WTC11 (cell line): Measurements from ENCODE around the gene RASAL2. TPM values are rescaled to one million over a fixed set of nuclear protein-coding genes. Genes with fewer than 3 reads are reported as not detected.

Experiments
- ATAC-seq: fragments of 200-7000 bp; cut with Tn5 transposase; 2 replicates; pipeline ENCODE4 v1.10.0; 2021; ENCODE audit warnings: mild to moderate bottlenecking, moderate library complexity
- CTCF ChIA-PET: fragments of 300-600 bp; sonication (Branson Sonifier 250); formaldehyde crosslinking; loops from one replicate; lab custom pipeline; 2021; ENCODE audit warnings: antibody characterized with exemption; lab: Charles Lee
- POLR2A ChIA-PET: fragments of 350-600 bp; sonication (Branson Sonifier 250); formaldehyde crosslinking; loops from one replicate; lab custom pipeline; 2021; ENCODE audit warnings: antibody characterized with exemption; lab: Charles Lee
- DNase-seq: peaks from one replicate; pipeline ENCODE4 v3.0.0; 2021; ENCODE audit warnings: low spot score
- H3K27ac Mint-ChIP-seq: 2 replicates; pipeline ENCODE4 v1.8.0; 2021; ENCODE audit warnings: mixed read lengths
- H3K27me3 Mint-ChIP-seq: 2 replicates; pipeline ENCODE4 v1.8.0; 2021; ENCODE audit warnings: low read depth, mild to moderate bottlenecking, moderate library complexity, mixed read lengths
- H3K36me3 Mint-ChIP-seq: 2 replicates; pipeline ENCODE4 v1.8.0; 2021; ENCODE audit warnings: mixed read lengths
- H3K4me1 Mint-ChIP-seq: 2 replicates; pipeline ENCODE4 v1.8.0; 2022; ENCODE audit warnings: mixed read lengths
- H3K4me3 Mint-ChIP-seq: 2 replicates; pipeline ENCODE4 v1.8.0; 2021; ENCODE audit warnings: mild to moderate bottlenecking, moderate library complexity, mixed read lengths
- H3K9me3 Mint-ChIP-seq: 2 replicates; pipeline ENCODE4 v1.8.0; 2021; ENCODE audit warnings: mixed read lengths
- CREM ChIP-seq: sonication (generic); formaldehyde crosslinking; IDR thresholded peaks from 2 replicates; pipeline ENCODE4 v1.8.1; 2022; ENCODE audit warnings: mild to moderate bottlenecking, missing genetic modification reagents, moderate library complexity
- CTCF ChIP-seq: fragments of 200-600 bp; IDR thresholded peaks from 2 replicates; pipeline ENCODE4 v1.8.0; 2022; ENCODE audit warnings: antibody characterized with exemption
- E2F4 ChIP-seq: sonication (generic); formaldehyde crosslinking; IDR thresholded peaks from 2 replicates; pipeline ENCODE4 v1.8.1; 2022; ENCODE audit warnings: low read depth, mild to moderate bottlenecking, moderate library complexity, missing genetic modification reagents, borderline replicate concordance
- EMX1 ChIP-seq: fragments of 250-450 bp; sonication (Bioruptor Pico); IDR thresholded peaks from 2 replicates; pipeline ENCODE4 v1.8.0; 2021; ENCODE audit warnings: mild to moderate bottlenecking
- FOXK1 ChIP-seq: sonication (generic); formaldehyde crosslinking; IDR thresholded peaks from 2 replicates; pipeline ENCODE4 v1.8.0; 2022; ENCODE audit warnings: mild to moderate bottlenecking, moderate library complexity, missing genetic modification reagents
- HMGA2 ChIP-seq: fragments of 250-450 bp; sonication (Bioruptor Pico); IDR thresholded peaks from 2 replicates; pipeline ENCODE4 v1.4.0; 2021; ENCODE audit warnings: mild to moderate bottlenecking, moderate library complexity
- MLX ChIP-seq: sonication (generic); formaldehyde crosslinking; IDR thresholded peaks from 2 replicates; pipeline ENCODE4 v1.8.1; 2023; ENCODE audit warnings: mild to moderate bottlenecking, missing genetic modification reagents, moderate library complexity
- MYBL2 ChIP-seq: sonication (generic); formaldehyde crosslinking; IDR thresholded peaks from 2 replicates; pipeline ENCODE4 v1.8.1; 2023; ENCODE audit warnings: mild to moderate bottlenecking, moderate library complexity, missing genetic modification reagents
- NFATC4 ChIP-seq: fragments of 250-450 bp; sonication (Bioruptor Pico); IDR thresholded peaks from 2 replicates; pipeline ENCODE4 v1.9.0; 2021; ENCODE audit warnings: mild to moderate bottlenecking
- SMAD3 ChIP-seq: sonication (generic); formaldehyde crosslinking; IDR thresholded peaks from 2 replicates; pipeline ENCODE4 v1.8.0; 2022; ENCODE audit warnings: missing genetic modification reagents, mild to moderate bottlenecking, borderline replicate concordance
- TCF7 ChIP-seq: sonication (generic); formaldehyde crosslinking; IDR thresholded peaks from 2 replicates; pipeline ENCODE4 v1.8.0; 2022; ENCODE audit warnings: mild to moderate bottlenecking, low read depth, missing genetic modification reagents, moderate library complexity
- TEAD1 ChIP-seq: sonication (generic); formaldehyde crosslinking; IDR thresholded peaks from 2 replicates; pipeline ENCODE4 v1.8.0; 2022; ENCODE audit warnings: mild to moderate bottlenecking, missing genetic modification reagents
- ZMAT4 ChIP-seq: fragments of 250-450 bp; sonication (Bioruptor Pico); IDR thresholded peaks from 2 replicates; pipeline ENCODE4 v1.9.0; 2021; ENCODE audit warnings: mild to moderate bottlenecking
- ZNF138 ChIP-seq: sonication (generic); formaldehyde crosslinking; conservative IDR thresholded peaks from 2 replicates; pipeline ENCODE4 v1.8.1; 2022; ENCODE audit warnings: mild to moderate bottlenecking, moderate library complexity, missing genetic modification reagents
- ZNF671 ChIP-seq: fragments of 250-450 bp; sonication (Bioruptor Pico); IDR thresholded peaks from 2 replicates; pipeline ENCODE4 v1.8.0; 2021; ENCODE audit warnings: mild to moderate bottlenecking
- total RNA-seq: library from RNA; stranded (reverse); gene quantifications from 3 replicates; pipeline ENCODE4 v1.2.3, GENCODE V29; 2021
- TF ChIP-seq, protein P1 (sequence below): sonication (generic); formaldehyde crosslinking; IDR thresholded peaks from 2 replicates; pipeline ENCODE4 v1.8.1; 2023; ENCODE audit warnings: mild to moderate bottlenecking, moderate library complexity, missing genetic modification reagents
- TF ChIP-seq, protein P2 (sequence below): fragments of 250-450 bp; sonication (Bioruptor Pico); IDR thresholded peaks from 2 replicates; pipeline ENCODE4 v1.8.0; 2021; ENCODE audit warnings: mild to moderate bottlenecking
- TF ChIP-seq, protein P3 (sequence below): sonication (generic); formaldehyde crosslinking; IDR thresholded peaks from 2 replicates; pipeline ENCODE4 v1.8.0; 2022; ENCODE audit warnings: mild to moderate bottlenecking, missing genetic modification reagents
- TF ChIP-seq, protein P4 (sequence below): sonication (generic); formaldehyde crosslinking; IDR thresholded peaks from 2 replicates; pipeline ENCODE4 v1.8.1; 2023; ENCODE audit warnings: mild to moderate bottlenecking, missing genetic modification reagents

RASAL2 gene
- total RNA-seq, 1 experiment from 2014 or later = 29.5 TPM

GRCh38 chr1:178485541-178485981 lies 391.7 kb downstream of the RASAL2 start (continued):
- TF ChIP-seq, protein P1, sequence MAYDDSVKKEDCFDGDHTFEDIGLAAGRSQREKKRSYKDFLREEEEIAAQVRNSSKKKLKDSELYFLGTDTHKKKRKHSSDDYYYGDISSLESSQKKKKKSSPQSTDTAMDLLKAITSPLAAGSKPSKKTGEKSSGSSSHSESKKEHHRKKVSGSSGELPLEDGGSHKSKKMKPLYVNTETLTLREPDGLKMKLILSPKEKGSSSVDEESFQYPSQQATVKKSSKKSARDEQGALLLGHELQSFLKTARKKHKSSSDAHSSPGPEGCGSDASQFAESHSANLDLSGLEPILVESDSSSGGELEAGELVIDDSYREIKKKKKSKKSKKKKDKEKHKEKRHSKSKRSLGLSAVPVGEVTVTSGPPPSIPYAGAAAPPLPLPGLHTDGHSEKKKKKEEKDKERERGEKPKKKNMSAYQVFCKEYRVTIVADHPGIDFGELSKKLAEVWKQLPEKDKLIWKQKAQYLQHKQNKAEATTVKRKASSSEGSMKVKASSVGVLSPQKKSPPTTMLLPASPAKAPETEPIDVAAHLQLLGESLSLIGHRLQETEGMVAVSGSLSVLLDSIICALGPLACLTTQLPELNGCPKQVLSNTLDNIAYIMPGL (CRISPR knock-in tag) = no peak
- TF ChIP-seq, protein P2, sequence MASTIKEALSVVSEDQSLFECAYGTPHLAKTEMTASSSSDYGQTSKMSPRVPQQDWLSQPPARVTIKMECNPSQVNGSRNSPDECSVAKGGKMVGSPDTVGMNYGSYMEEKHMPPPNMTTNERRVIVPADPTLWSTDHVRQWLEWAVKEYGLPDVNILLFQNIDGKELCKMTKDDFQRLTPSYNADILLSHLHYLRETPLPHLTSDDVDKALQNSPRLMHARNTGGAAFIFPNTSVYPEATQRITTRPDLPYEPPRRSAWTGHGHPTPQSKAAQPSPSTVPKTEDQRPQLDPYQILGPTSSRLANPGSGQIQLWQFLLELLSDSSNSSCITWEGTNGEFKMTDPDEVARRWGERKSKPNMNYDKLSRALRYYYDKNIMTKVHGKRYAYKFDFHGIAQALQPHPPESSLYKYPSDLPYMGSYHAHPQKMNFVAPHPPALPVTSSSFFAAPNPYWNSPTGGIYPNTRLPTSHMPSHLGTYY = no peak
- TF ChIP-seq MYBL2 = no peak

GRCh38 chr1:178486100-178487069 lies 392.5 kb downstream of the RASAL2 start:
- POLR2A ChIA-PET = no interaction called here
- ATAC-seq = peak; percentile 46
- TF ChIP-seq TEAD1 (CRISPR knock-in tag) (no peak), SMAD3 (CRISPR knock-in tag) (no peak), EMX1 (no peak), FOXK1 (CRISPR knock-in tag) (no peak), HMGA2 (no peak)
- TF ChIP-seq, protein P3, sequence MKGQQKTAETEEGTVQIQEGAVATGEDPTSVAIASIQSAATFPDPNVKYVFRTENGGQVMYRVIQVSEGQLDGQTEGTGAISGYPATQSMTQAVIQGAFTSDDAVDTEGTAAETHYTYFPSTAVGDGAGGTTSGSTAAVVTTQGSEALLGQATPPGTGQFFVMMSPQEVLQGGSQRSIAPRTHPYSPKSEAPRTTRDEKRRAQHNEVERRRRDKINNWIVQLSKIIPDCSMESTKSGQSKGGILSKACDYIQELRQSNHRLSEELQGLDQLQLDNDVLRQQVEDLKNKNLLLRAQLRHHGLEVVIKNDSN (CRISPR knock-in tag) = no peak

GRCh38 chr1:178487070-178487615 lies 393.2 kb downstream of the RASAL2 start:
- no peaks in the 10 kb centered on the region; the same call in 1 of the 2 replicates for H3K27me3 Mint-ChIP-seq
- POLR2A ChIA-PET = no interaction called here
- no peak overlapping the region for H3K4me3 Mint-ChIP-seq
- H3K9me3 Mint-ChIP-seq = no peaks in the 10 kb centered on the region
- CTCF ChIA-PET = interaction anchor here (3.5 kb wide), 1 partner anchor 14 kb away, joined by 34 read pairs; no protein-coding TSS in a partner anchor
- DNase-seq = no peak
- no peak; the same call in 1 of the 2 replicates for ATAC-seq
- no peak overlapping the region for H3K27ac Mint-ChIP-seq
- H3K36me3 Mint-ChIP-seq = no peaks in the 10 kb centered on the region
- peaks cover 7% of the 10 kb centered on the region for H3K4me1 Mint-ChIP-seq
- TF ChIP-seq MYBL2 (no peak), MLX (CRISPR knock-in tag) (no peak), CTCF (no peak), TCF7 (no peak), NFATC4 (CRISPR knock-in tag) (no peak), E2F4 (no peak), ZNF138 (CRISPR knock-in tag) (no peak), ZNF671 (CRISPR knock-in tag) (no peak), CREM (no peak), ZMAT4 (CRISPR knock-in tag) (no peak)
- TF ChIP-seq, protein P4, sequence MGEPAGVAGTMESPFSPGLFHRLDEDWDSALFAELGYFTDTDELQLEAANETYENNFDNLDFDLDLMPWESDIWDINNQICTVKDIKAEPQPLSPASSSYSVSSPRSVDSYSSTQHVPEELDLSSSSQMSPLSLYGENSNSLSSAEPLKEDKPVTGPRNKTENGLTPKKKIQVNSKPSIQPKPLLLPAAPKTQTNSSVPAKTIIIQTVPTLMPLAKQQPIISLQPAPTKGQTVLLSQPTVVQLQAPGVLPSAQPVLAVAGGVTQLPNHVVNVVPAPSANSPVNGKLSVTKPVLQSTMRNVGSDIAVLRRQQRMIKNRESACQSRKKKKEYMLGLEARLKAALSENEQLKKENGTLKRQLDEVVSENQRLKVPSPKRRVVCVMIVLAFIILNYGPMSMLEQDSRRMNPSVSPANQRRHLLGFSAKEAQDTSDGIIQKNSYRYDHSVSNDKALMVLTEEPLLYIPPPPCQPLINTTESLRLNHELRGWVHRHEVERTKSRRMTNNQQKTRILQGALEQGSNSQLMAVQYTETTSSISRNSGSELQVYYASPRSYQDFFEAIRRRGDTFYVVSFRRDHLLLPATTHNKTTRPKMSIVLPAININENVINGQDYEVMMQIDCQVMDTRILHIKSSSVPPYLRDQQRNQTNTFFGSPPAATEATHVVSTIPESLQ (CRISPR knock-in tag) = no peak

More at GRCh38 chr1:178486100-178487069, 392.5 kb downstream of the RASAL2 start:
- Mint-ChIP-seq H3K9me3 (no peaks in the 10 kb centered on the region), H3K27me3 (no peaks in the 10 kb centered on the region; the same call in 1 of the 2 replicates), H3K27ac (no peak overlapping the region), H3K4me3 (no peak overlapping the region), H3K4me1 (peaks cover 7% of the 10 kb centered on the region), H3K36me3 (no peaks in the 10 kb centered on the region)
- no peak for DNase-seq
- CTCF ChIA-PET = interaction anchor here (0.5 to 3.5 kb wide), 2 partner anchors 15 to 687 kb away, joined by 3 to 34 read pairs; no protein-coding TSS in a partner anchor
